IMR-90 (cell line): Measurements from ENCODE around the gene MON2. TPM values are rescaled to one million over a fixed set of nuclear protein-coding genes. Genes with fewer than 3 reads are reported as not detected.

Experiments used
- ATAC-seq: fragments of 200-7000 bp; cut with Tn5 transposase; 2 replicates; pipeline ENCODE4 v1.9.1; 2020; ENCODE audit warnings: low read depth, mild to moderate bottlenecking, moderate library complexity
- BruUV-seq: library from RNA; stranded (reverse); fragments of 400-500 nt; replicated peaks from 2 replicates; lab custom pipeline; 2021; lab: Mats Ljungman, UMichigan
- CTCF ChIA-PET: fragments of 300-600 bp; formaldehyde crosslinking; extraction: SDS; loops from one replicate; lab custom pipeline; 2021; ENCODE audit warnings: antibody characterized with exemption; lab: Yijun Ruan, JAX
- POLR2A ChIA-PET: fragments of 300-600 bp; sonication (Branson Sonifier 250); formaldehyde crosslinking; loops from one replicate; lab custom pipeline; 2022; ENCODE audit warnings: antibody characterized with exemption; ENCODE audit not compliant: unreplicated experiment; lab: Charles Lee
- DNase-seq: peaks from one replicate; pipeline ENCODE4 v3.0.0; 2013
- H2AFZ ChIP-seq: replicated peaks from 2 replicates; pipeline ENCODE3; 2013; ENCODE audit warnings: low read length, mild to moderate bottlenecking; ENCODE audit not compliant: poor library complexity
- H2AK5ac ChIP-seq: 2 replicates; pipeline ENCODE4 v1.6.1; 2013; ENCODE audit warnings: low read depth, low read length, inconsistent platforms
- H2AK9ac ChIP-seq: replicated peaks from 2 replicates; pipeline ENCODE3; 2013; ENCODE audit warnings: mild to moderate bottlenecking, low read depth, low read length, moderate library complexity; ENCODE audit not compliant: poor library complexity
- H2BK120ac ChIP-seq: 2 replicates; pipeline ENCODE4 v1.6.1; 2013; ENCODE audit warnings: low read depth, low read length, inconsistent platforms
- H2BK15ac ChIP-seq: 3 replicates; pipeline ENCODE4 v1.6.1; 2013; ENCODE audit warnings: low read depth, low read length, inconsistent platforms
- H2BK20ac ChIP-seq: 2 replicates; pipeline ENCODE4 v1.6.1; 2013; ENCODE audit warnings: low read depth, mild to moderate bottlenecking, inconsistent platforms, low read length, moderate library complexity
- H2BK5ac ChIP-seq: 2 replicates; pipeline ENCODE4 v1.6.1; 2013; ENCODE audit warnings: mild to moderate bottlenecking, low read depth, low read length, inconsistent platforms; ENCODE audit not compliant: poor library complexity, severe bottlenecking
- H3K14ac ChIP-seq: replicated peaks from 2 replicates; pipeline ENCODE4 v1.6.1; 2013; ENCODE audit warnings: low read depth, low read length, inconsistent platforms
- H3K18ac ChIP-seq: 2 replicates; pipeline ENCODE4 v1.6.1; 2013; ENCODE audit warnings: low read depth, low read length, control low read depth
- H3K23ac ChIP-seq: 2 replicates; pipeline ENCODE4 v1.6.1; 2013; ENCODE audit warnings: low read depth, low read length, inconsistent platforms
- H3K27ac ChIP-seq: 2 replicates; pipeline ENCODE4 v1.5.1; 2013; ENCODE audit warnings: mild to moderate bottlenecking, control low read depth, low read length; ENCODE audit not compliant: insufficient read depth
- H3K27me3 ChIP-seq: 2 replicates; pipeline ENCODE4 v1.6.1; 2013; ENCODE audit warnings: low read length; ENCODE audit not compliant: control insufficient read depth, insufficient read depth
- H3K36me3 ChIP-seq: 2 replicates; pipeline ENCODE4 v1.6.1; 2013; ENCODE audit warnings: low read length, mixed read lengths; ENCODE audit not compliant: control insufficient read depth, insufficient read depth
- H3K4ac ChIP-seq: 2 replicates; pipeline ENCODE4 v1.6.1; 2013; ENCODE audit warnings: low read depth, low read length, inconsistent platforms
- H3K4me1 ChIP-seq: 2 replicates; pipeline ENCODE4 v1.6.1; 2013; ENCODE audit warnings: low read length, mixed read lengths; ENCODE audit not compliant: control insufficient read depth, insufficient read depth
- H3K4me2 ChIP-seq: 2 replicates; pipeline ENCODE4 v1.6.1; 2013; ENCODE audit warnings: low read depth, mild to moderate bottlenecking, control low read depth, low read length, moderate library complexity
- H3K4me3 ChIP-seq: 2 replicates; pipeline ENCODE4 v1.5.1; 2013; ENCODE audit warnings: low read depth, mild to moderate bottlenecking, control low read depth, low read length, moderate library complexity; ENCODE audit not compliant: insufficient read depth
- H3K56ac ChIP-seq: 2 replicates; pipeline ENCODE4 v1.6.1; 2013; ENCODE audit warnings: low read length, inconsistent platforms; ENCODE audit not compliant: insufficient read depth; ENCODE audit errors: extremely low read depth
- H3K79me1 ChIP-seq, 2 experiments: 2 replicates each; pipeline ENCODE4 v1.6.1; 2013; ENCODE audit warnings: low read length in 2 of 2, inconsistent platforms in 1 of 2, low read depth in 1 of 2
- H3K9ac ChIP-seq: 2 replicates; pipeline ENCODE4 v1.6.1; 2013; ENCODE audit warnings: low read depth, low read length, control low read depth
- H3K9me1 ChIP-seq: 2 replicates; pipeline ENCODE4 v1.6.1; 2013; ENCODE audit warnings: low read length, inconsistent platforms; ENCODE audit not compliant: insufficient read depth
- H3K9me3 ChIP-seq: 2 replicates; pipeline ENCODE4 v1.6.1; 2013; ENCODE audit warnings: low read length; ENCODE audit not compliant: control insufficient read depth, insufficient read depth
- H4K20me1 ChIP-seq: 2 replicates; pipeline ENCODE4 v1.6.1; 2013; ENCODE audit warnings: low read length, inconsistent platforms; ENCODE audit not compliant: insufficient read depth
- H4K5ac ChIP-seq: 2 replicates; pipeline ENCODE4 v1.6.1; 2013; ENCODE audit warnings: mild to moderate bottlenecking, low read depth, low read length, control low read depth
- H4K8ac ChIP-seq, 2 experiments: 2 replicates each; pipeline ENCODE4 v1.6.1; 2013; ENCODE audit warnings: low read depth in 2 of 2, low read length in 2 of 2, control low read depth in 1 of 2, inconsistent platforms in 1 of 2
- H4K91ac ChIP-seq: 2 replicates; pipeline ENCODE4 v1.6.1; 2013; ENCODE audit warnings: low read depth, low read length, inconsistent platforms; ENCODE audit not compliant: insufficient read depth
- BHLHE40 ChIP-seq: fragments of 150-350 bp; IDR thresholded peaks from 2 replicates; pipeline ENCODE4 v1.6.1; 2016; ENCODE audit warnings: mild to moderate bottlenecking, low read depth, low read length
- CEBPB ChIP-seq: IDR thresholded peaks from 2 replicates; pipeline ENCODE4 v1.6.1; 2012; ENCODE audit warnings: low read depth, low read length, improper control_type of control experiment
- CHD1 ChIP-seq: IDR thresholded peaks from 2 replicates; pipeline ENCODE4 v1.6.1; 2012; ENCODE audit warnings: low read depth, low read length, improper control_type of control experiment
- FOS ChIP-seq: fragments of 150-350 bp; IDR thresholded peaks from 2 replicates; pipeline ENCODE4 v1.6.1; 2016; ENCODE audit warnings: low read depth, low read length
- MAFK ChIP-seq: IDR thresholded peaks from 2 replicates; pipeline ENCODE4 v1.6.1; 2012; ENCODE audit warnings: low read depth, low read length, improper control_type of control experiment
- MAZ ChIP-seq: IDR thresholded peaks from 2 replicates; pipeline ENCODE4 v1.6.1; 2012; ENCODE audit warnings: low read depth, mild to moderate bottlenecking, low read length, improper control_type of control experiment, moderate library complexity, borderline replicate concordance
- MXI1 ChIP-seq: IDR thresholded peaks from 2 replicates; pipeline ENCODE4 v1.6.1; 2012; ENCODE audit warnings: low read depth, mild to moderate bottlenecking, low read length, moderate library complexity, borderline replicate concordance
- NFE2L2 ChIP-seq: fragments of 150-350 bp; IDR thresholded peaks from 2 replicates; pipeline ENCODE4 v1.6.1; 2016; ENCODE audit warnings: low read depth, mild to moderate bottlenecking, low read length
- POLR2A ChIP-seq: IDR thresholded peaks from 2 replicates; pipeline ENCODE4 v1.6.1; 2012; ENCODE audit warnings: mild to moderate bottlenecking, low read depth, low read length
- RAD21 ChIP-seq: IDR thresholded peaks from 2 replicates; pipeline ENCODE4 v1.6.1; 2012; ENCODE audit warnings: low read length, improper control_type of control experiment
- RCOR1 ChIP-seq: IDR thresholded peaks from 2 replicates; pipeline ENCODE4 v1.6.1; 2012; ENCODE audit warnings: mild to moderate bottlenecking, low read length, improper control_type of control experiment; ENCODE audit not compliant: insufficient replicate concordance
- RFX5 ChIP-seq: IDR thresholded peaks from 2 replicates; pipeline ENCODE4 v1.8.0; 2012; ENCODE audit warnings: low read depth, mild to moderate bottlenecking, low read length, moderate library complexity
- SMC3 ChIP-seq: fragments of 150-350 bp; IDR thresholded peaks from 2 replicates; pipeline ENCODE4 v1.6.1; 2016; ENCODE audit warnings: low read depth, mild to moderate bottlenecking, antibody characterized with exemption, low read length, moderate library complexity
- WGBS, 2 experiments: methylation state at CpG; one replicate each; pipeline versions ENCODE4 v1.1.5 to v1.1.7; 2013; ENCODE audit warnings: missing lambda C conversion rate in 2 of 2; ENCODE audit not compliant: insufficient read length in 1 of 2; ENCODE audit errors: extremely low coverage in 2 of 2; 5-methylcytosine and 5-hydroxymethylcytosine counted together
- dilution Hi-C: fragments of 300-500 bp; cut with HindIII; formaldehyde crosslinking; loops from one replicate; pipeline ENCODE4 v1.14.3; 2018; ENCODE audit warnings: low sequenced_read_pairs; ENCODE audit not compliant: unreplicated experiment
- in situ Hi-C: fragments of 300-500 bp; cut with MboI; formaldehyde crosslinking; loops from 3 replicates; pipeline ENCODE4 v1.14.3; 2019; ENCODE audit warnings: low sequenced_read_pairs, inconsistent platforms, mixed read lengths
- intact Hi-C: fragments of 100-400 bp; cut with micrococcal nuclease; formaldehyde crosslinking; loops from 2 replicates; pipeline ENCODE4 v1.10.0; 2022
- polyA plus RNA-seq, 3 experiments: library from polyadenylated mRNA; depleted of rRNA; stranded (reverse); fragments of >200 nt; gene quantifications; 2 replicates each; pipeline ENCODE4 v1.2.3, GENCODE V29; 2012; ENCODE audit warnings: low replicate concordance in 1 of 3
- total RNA-seq: library from RNA; depleted of rRNA; stranded (reverse); fragments of >200 nt; gene quantifications from 2 replicates; pipeline ENCODE4 v1.2.3, GENCODE V29; 2012
- TF ChIP-seq, protein P1 (sequence below): fragments of 150-350 bp; IDR thresholded peaks from 2 replicates; pipeline ENCODE4 v1.6.1; 2017; ENCODE audit warnings: mild to moderate bottlenecking, antibody characterized with exemption, low read length, low read depth
- TF ChIP-seq, protein P2 (sequence below): fragments of 150-350 bp; IDR thresholded peaks from 2 replicates; pipeline ENCODE4 v1.6.1; 2016; ENCODE audit warnings: low read depth, mild to moderate bottlenecking, low read length, moderate library complexity, borderline replicate concordance
- TF ChIP-seq, protein P3 (sequence below): conservative IDR thresholded peaks from 2 replicates; pipeline ENCODE4 v1.5.1; 2012; ENCODE audit warnings: mild to moderate bottlenecking, low read depth, low read length, improper control_type of control experiment

MON2 gene
- total and polyA plus RNA-seq, 2 of the 4 experiments (the other 2 are of a cell fraction): 13.2 to 39.3 TPM

DNA sequence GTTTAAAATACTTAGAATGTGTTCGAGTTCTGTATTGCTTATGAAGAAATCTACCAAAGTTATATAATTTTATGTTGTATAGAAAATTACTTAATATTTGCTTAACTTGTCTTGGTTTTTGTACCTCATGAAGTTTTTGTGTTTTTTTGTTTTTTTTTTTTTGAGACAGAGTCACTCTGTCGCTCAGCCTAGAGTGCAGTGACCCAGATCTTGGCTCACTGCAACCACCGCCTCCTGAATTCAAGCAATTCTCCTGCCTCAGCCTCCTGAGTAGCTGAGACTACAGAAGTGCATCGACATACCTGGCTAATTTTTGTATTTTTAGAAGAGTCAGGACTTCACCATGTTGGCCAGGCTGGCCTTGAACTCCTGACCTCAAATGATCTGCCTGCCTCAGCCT is 69.9 kb downstream of the MON2 start:
- DNase-seq (no peak), ATAC-seq (no peak)
- peaks cover 5% of the 10 kb centered on the region for H3K4me1 ChIP-seq
- no peak overlapping the region for H2BK15ac ChIP-seq
- peaks cover 9 to 15% of the 10 kb centered on the region in 2 experiments; a peak in 3 of 4 replicates for H3K79me1 ChIP-seq
- dilution Hi-C loops: no loop called here
- H2AK5ac ChIP-seq: no peak overlapping the region
- no peak overlapping the region for H2BK120ac ChIP-seq
- no peak overlapping the region for H2AFZ ChIP-seq
- no peak overlapping the region for H3K23ac ChIP-seq
- no peak overlapping the region for H4K5ac ChIP-seq
- in situ Hi-C loops: no loop called here
- H4K91ac ChIP-seq: no peak overlapping the region
- no peak overlapping the region for H3K4me2 ChIP-seq
- intact Hi-C loops: no loop called here
- ChIA-PET CTCF (no interaction called here), POLR2A (no interaction called here)
- peak overlapping the region; percentile 8; the same call in 1 of the 2 replicates for H3K27ac ChIP-seq
- H3K36me3 ChIP-seq: peaks cover 22% of the 10 kb centered on the region
- no peak overlapping the region for H3K4me3 ChIP-seq
- no peak overlapping the region for H3K56ac ChIP-seq
- H2BK5ac ChIP-seq: peak overlapping the region; percentile 8
- H3K9me1 ChIP-seq: peaks cover 5% of the 10 kb centered on the region; the same call in 1 of the 2 replicates
- H3K9ac ChIP-seq: no peak overlapping the region
- BruUV-seq: no TSS peak
- no peak overlapping the region for H2BK20ac ChIP-seq
- H4K20me1 ChIP-seq: no peaks in the 10 kb centered on the region
- no peak overlapping the region for H3K14ac ChIP-seq
- no peak overlapping the region for H3K4ac ChIP-seq
- no peaks in the 10 kb centered on the region for H3K9me3 ChIP-seq
- H4K8ac ChIP-seq: no peak overlapping the region
- WGBS, 2 experiments: no CpG with 5 or more reads among the region's 4 CpGs
- TF ChIP-seq RAD21 (no peak), FOS (no peak), RCOR1 (no peak), RFX5 (no peak), MAFK (no peak), CHD1 (no peak), POLR2A (no peak), MXI1 (no peak), MAZ (no peak), BHLHE40 (no peak), NFE2L2 (no peak), SMC3 (no peak), CEBPB (no peak)
- TF ChIP-seq, protein P1, sequence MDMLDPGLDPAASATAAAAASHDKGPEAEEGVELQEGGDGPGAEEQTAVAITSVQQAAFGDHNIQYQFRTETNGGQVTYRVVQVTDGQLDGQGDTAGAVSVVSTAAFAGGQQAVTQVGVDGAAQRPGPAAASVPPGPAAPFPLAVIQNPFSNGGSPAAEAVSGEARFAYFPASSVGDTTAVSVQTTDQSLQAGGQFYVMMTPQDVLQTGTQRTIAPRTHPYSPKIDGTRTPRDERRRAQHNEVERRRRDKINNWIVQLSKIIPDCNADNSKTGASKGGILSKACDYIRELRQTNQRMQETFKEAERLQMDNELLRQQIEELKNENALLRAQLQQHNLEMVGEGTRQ: no peak
- TF ChIP-seq, protein P2, sequence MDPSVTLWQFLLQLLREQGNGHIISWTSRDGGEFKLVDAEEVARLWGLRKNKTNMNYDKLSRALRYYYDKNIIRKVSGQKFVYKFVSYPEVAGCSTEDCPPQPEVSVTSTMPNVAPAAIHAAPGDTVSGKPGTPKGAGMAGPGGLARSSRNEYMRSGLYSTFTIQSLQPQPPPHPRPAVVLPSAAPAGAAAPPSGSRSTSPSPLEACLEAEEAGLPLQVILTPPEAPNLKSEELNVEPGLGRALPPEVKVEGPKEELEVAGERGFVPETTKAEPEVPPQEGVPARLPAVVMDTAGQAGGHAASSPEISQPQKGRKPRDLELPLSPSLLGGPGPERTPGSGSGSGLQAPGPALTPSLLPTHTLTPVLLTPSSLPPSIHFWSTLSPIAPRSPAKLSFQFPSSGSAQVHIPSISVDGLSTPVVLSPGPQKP: no peak
- TF ChIP-seq, protein P3, sequence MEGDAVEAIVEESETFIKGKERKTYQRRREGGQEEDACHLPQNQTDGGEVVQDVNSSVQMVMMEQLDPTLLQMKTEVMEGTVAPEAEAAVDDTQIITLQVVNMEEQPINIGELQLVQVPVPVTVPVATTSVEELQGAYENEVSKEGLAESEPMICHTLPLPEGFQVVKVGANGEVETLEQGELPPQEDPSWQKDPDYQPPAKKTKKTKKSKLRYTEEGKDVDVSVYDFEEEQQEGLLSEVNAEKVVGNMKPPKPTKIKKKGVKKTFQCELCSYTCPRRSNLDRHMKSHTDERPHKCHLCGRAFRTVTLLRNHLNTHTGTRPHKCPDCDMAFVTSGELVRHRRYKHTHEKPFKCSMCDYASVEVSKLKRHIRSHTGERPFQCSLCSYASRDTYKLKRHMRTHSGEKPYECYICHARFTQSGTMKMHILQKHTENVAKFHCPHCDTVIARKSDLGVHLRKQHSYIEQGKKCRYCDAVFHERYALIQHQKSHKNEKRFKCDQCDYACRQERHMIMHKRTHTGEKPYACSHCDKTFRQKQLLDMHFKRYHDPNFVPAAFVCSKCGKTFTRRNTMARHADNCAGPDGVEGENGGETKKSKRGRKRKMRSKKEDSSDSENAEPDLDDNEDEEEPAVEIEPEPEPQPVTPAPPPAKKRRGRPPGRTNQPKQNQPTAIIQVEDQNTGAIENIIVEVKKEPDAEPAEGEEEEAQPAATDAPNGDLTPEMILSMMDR: no peak
- no peak overlapping the region for H2AK9ac ChIP-seq
- no peak overlapping the region for H3K18ac ChIP-seq
- no peaks in the 10 kb centered on the region for H3K27me3 ChIP-seq
